Stimulated activated CD4-positive, alpha-beta T cell treated with anti-CD3 and anti-CD28 coated beads, Interleukin-1b, Interleukin-23, amount 100 ng/mL, for 1 hour (primary cell): ENCODE measurements around the gene ACBD6.

Experiments used
- DNase-seq, 2 donors: peaks; one replicate each; pipeline ENCODE4 v3.0.0-alpha.2; 2020; ENCODE audit warnings: low read depth in 2 of 2

ACBD6 gene

DNA sequence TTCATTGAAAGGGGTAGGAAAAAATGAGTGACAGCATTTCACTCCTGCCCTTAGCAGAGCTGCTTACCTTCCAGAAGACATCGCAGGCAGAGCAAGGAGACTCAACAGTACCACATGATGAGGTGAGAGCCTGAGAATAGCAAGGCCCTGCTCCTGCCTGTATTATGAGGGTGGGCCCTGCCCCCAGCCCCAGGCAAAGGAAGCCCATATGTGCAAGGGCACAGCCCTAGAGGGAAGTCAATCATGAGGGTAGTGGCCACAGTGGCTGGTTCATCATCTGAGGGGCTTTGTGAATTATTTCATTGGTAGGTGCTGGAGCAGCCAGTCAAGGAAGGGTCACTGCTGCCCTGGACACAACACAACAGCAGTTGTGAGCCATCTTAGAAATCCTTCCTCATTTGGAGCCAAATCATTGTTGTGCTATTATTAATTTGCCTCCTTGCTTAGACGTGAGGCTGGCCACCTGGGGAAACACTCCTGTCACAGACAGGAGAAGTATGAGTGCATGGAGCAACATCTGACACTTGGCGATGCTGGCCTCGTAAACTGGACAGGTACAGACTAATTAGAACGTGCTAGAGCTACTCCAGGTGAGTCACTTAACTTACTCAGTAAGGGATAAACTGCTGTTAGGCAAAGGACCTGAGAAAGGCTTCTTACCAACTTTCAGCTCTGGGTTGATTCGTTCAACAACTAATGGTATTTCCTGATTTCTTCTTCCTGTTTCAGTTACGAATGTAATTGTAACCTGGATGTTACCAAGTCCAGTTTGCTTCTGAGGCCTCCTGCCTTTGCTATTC, 22.7 kb upstream of the ACBD6 start:
- no peak for DNase-seq

DNA sequence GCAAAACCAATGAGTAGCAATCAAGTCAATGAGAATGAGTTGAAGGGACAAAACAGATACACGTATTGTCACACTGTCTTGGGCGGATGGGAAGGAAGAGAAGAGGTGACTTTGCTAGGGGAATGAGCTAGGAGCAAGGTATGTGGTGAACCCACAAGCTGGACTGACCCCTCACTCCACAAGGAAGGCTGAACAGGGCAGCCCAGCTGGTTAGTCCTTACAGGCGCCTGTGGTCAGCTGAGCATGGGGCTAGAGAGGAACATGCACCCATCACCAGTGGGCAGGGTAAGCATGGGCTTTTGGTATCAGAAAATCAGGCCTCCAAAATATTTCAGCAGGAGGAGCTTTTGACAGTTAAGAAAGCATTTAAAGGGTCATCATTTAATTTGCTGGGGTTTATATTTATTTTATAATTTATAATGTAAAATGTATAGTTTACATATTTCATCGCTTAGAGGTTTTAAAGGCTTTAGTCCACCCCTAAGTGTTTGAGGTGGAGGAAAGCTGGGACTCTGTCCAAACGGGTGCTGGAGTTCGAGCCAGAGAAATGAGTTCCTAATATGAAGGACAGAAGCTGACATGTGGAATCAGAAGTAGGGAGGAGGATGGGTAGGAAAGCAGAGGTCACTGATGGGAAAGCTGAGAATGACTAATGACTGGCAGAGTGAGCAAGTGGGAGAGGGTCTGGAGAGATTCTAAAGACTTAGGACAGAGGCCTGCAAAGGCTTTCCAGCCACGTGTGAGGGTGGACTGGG, 22.0 kb upstream of the ACBD6 start:
- DNase-seq = no peak

DNA sequence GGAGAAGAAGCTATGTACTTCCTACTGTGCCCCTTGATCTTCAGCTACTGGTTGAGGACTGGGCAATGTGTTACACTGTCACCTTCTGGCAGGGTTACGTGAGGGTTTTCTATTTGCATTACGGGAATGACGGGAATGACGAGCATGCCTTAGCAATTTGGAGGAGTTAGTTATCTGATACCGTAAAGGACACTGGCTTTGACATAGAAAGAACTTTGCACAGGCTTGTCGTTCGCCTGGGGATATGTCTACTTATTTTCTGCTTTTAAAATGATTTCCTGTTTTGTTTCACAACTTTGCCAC, 19.8 kb upstream of the ACBD6 start:
- no peak for DNase-seq

DNA sequence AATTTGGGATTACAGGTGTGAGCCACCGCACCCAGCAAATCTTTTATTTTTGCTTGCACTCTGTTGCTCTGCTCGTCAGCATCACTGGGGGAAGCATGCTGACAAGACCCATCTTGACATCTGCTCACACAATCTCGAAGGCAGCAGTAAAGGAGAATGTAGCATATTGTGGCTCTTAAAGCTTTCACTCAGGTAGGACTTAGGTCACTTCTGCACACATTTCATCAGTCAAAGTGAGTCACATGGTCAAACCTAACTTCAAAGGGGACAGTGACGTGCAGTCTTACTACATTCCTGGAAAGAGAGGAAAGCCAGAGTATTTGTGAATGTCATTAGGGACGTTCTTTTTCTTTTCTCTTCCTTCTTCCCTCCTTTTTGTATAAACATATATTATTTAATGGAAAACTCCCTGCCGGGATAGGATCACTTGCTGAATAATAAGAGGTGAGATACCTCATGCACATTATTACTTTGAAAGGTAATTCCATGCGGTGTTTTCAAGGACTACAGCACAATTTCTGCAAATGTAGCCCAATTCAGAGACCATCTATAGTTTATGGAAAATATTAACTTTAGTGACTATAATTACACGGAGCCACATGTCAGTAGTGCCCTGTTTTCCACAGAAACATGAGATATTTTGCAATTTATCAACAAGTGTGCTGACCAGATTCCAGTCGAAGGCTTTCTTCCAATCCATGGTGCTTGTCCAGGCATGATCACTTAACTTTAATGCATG, 19.3 kb upstream of the ACBD6 start:
- no peak for DNase-seq

DNA sequence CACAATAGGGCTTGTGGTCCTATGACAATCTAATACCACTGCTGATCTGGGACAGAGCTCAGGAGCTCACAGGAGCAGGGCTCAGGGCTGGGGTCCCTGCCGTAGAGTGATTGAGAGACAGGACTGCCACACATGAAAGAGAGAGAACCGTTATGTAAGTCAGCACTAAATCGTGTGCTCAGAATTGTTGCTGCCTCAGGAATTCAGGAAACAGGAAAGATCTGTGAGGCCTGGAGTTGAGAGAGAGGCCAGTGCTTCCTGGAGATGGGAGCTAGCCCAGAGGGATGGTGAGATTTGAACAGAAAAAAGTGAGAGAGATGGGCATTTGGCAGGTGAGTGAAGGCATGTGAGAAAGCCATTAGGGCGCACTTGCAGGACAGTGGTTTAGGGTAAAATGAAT, 17.5 kb upstream of the ACBD6 start:
- DNase-seq = no peak

DNA sequence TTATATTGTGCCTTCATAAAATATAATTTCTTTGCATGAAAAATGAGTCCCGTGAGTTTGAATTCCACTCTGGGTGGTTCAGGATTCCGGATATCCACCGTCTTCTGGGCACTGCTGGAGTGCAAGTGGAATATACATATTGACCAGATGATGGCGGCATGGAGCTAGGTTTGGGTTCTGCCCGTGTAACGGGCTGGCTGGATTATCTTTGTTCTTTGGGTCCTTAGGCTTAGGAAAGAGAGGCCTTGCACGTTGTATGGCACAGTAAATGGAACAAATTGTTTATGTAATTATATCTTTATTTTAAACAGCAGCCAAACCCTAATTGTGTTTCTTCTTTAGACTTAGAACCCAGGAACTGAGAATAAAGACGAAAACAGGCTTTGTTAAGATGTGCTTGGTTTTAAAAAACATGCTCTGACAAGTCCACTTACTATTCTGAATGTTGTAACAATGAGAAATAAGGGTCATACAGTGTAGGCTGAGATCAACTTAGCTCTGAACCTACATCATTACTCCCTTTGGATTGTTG, 13.5 kb upstream of the ACBD6 start:
- peak; percentile 18 to 21 for DNase-seq

DNA sequence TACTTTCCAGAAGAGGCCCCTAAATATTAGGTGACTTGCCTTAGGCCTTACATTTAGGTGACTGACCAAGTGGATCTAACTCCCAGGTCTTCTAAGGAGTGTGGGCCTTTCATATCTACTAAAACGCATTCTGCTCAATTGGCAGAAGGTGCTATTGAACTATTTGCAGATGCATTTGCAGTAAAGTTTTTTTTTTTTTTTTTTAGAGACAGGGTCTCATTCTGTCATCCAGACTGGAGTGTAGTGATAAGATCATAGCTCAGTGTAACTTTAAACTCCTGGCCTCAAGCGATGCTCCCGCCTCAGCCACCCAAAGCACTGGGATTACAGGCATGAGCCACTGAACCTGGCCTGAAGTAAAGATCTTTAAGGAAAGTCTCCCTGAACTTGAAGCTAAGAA, 13.0 kb upstream of the ACBD6 start:
- no peak for DNase-seq

DNA sequence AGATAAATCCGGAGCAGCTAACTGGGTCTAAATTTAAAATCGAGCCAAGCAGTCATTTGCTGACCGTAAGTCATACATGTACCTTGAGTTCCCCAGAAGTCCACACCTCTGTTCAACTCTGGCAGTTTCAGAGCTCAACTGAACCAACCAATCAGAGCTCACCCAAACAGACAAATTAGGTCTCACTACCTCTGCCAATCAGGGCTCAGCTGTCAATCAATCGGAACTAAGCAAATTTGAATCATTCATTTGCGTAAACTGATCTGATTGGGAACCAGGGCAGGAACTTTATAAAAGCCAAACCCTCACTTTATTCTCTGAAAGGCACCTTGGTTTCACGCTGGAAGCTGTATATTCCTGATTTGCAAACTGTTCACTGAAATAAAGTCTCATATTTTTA, 11.2 kb upstream of the ACBD6 start:
- no peak for DNase-seq

DNA sequence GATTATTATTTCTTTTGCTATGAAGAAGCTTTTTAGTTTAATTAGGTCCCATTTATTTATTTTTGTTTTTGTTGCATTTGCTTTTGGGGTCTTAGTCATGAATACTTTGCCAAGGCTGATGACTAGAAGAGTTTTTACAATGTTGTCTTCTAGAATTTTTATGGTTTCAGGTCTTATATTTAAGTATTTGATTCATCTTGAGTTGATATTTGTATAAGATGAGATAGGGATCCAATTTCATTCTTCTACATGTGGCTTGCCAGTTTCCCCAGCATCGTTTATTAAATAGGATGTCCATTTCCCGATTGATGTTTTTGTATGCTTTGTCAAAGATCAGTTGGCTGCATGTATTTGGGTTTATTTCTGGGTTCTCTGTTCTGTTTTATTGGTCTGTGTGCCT, 8.5 kb upstream of the ACBD6 start:
- DNase-seq = no peak

DNA sequence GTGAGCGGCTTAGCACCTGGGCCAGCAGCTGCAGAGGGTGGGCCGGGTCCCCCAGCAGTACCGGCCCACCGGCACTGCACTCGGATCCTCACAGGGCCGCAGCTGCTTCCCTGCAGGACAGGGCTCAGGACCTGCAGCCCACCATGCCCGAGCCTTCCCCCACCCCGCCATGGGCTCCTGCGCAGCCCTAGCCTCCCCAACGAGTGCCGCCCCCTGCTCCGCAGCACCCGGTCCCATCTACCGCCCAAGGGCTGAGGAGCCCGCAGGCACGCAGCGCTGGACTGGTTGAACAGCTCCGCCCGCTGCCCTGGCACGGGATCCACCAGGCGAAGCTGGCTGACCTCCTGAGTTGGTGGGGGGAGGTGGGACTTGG, 6.3 kb upstream of the ACBD6 start:
- DNase-seq = no peak

DNA sequence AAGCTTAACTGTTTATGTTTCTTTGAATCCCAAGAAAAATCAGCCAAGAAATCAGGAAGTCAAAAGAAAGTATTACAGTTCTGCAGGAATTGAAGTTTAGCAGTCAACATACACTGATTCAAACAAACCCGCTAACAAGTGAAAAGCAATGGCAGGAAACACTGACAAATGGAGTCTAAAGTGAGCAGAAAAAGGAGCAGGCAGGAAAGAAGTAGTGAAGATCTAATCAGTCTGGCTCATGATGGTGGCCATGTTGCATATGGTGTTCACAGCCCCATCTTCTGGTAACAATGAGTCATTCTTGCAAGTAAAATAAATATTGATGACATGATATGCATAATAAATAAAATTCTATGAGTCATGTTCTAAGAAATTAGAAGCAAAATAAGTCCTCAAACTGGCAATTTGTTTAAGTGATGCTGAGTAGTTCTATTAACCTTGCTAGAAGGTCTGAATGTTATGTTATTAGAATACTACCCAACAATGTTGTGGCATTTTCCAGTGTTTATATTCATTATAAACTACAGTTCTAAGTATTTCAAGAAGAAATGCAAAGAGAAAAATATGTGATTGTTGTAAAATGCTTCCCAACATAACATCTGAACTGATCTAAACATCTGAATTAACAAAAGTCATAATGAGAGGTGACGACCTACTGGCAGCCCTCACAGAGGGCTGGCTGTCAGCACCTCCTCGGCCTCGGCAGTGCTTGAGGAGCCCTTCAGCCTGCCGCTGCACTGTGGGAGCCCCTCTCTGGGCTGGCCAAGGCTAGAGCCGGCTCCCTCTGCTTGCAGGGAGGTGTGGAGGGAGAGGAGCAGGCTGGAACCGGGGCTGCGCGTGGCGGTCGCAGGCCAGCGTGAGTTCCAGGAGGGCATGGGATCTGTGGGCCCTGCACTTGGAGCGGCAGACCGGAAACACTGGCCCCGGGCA, 5.7 kb upstream of the ACBD6 start:
- no peak for DNase-seq

DNA sequence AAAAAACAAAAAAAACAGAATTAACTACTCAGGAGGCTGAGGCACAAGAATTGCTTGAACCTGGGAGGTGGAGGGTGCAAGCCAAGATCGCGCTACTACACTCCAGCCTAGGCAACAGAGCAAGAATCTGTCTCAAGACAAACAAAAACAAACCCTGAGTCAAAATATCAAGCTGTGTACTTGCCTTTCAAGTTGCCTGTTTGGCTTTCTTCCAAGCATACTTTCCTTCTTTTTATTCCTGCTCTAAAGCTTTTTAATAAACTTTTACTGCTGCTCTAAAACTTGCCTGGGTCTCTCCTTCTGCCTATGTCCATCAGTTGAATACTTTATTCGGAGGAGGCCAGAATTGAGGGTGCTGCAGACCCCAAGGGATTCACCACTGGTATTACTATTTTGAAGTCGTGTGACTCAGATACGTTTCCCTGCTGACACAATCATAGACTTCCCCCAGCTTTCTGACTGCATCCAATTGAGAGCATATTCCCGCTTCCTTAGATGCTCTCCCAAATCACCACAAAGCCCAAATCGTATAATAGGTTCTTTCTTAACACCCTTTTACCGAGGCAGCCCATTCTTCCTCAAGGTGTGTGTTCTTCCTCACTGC, 3.5 kb upstream of the ACBD6 start:
- no peak for DNase-seq

DNA sequence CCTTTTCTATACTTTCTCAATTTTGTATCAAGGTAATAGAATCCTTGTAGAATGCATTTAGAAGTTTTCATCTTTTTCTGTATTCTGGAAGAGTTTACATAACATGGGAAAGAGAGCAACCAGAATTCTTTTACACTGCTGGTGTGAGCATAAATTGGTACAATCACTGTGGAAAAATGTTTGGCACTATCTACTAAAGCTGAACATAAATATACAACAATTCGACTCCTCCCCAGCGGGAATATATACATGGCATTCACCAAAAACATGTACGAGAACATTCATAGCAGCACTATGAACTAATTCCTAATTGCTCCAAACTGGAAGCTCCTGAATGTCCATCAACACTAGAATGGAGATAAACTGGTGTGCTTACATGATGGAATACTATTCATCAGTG, 1.8 kb upstream of the ACBD6 start:
- no peak for DNase-seq

DNA sequence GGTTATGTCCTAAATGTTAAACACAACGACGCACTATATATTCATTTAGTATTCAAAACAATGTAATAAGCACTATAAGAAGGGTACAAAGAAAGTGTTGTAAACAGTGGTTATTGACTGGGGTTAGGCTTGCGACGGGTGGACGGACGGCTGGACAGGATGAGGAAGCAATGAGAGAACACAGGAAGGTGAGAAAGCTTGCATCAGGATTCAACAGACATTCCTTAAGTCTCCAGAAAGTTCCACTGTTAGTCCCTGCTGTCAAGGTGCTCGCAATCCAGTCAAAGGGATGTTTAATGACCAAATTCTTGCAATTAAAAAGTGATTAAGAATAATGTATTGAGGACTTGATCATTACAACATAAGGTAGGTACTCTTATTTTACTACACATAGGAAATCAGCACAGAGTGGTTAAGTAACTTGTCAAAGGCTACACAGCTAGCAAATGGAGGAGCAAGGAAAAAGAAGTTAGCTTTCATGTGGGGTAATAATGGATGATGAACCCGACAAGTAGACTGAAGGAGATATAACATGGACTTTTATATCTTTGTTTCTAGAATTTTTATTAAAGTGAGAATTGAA, 994 bp upstream of the ACBD6 start:
- no peak for DNase-seq

DNA sequence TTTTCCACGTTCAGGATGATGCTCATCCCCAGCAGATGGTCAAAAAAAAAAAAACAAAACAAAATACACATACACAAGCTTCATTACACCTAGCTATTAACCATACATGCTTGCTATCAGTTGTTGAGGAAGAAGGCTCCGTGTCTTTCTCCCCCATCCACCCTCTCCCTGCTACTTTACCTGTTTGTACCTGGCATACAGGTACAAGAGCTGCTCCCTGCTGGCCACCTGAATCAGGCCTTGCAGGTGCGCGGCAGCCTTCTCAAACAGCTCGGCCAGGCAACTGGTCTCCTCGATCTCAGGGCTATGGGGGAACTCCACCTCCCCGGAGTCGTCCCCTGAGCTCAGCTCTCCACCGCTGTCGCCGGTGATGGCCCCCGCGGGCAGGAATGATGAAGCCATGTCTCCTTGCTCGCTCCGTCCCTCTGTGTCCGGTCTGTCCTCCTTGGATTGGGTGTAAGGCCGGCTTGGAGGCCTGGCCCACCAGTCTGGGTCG, 464 bp downstream of the ACBD6 start:
- no peak for DNase-seq

DNA sequence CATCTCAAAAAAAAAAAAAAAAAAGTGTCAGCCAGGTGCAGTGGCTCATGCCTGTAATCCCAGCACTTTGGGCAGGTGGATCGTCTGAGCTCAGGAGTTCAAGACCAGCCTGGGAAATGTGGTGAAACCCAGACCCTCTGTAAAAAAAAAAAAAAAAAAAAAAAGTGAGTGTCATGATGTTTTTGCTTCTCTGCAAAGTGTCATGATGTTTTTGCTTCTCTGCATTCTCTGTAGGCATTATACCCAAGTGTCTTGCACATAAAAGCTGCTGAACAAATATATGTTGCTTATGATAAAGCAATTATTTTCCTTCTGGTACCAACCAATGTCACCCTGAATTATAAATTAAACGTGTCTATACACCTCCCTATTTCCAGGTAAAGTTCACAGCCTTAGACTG, 1.7 kb downstream of the ACBD6 start:
- DNase-seq = no peak

DNA sequence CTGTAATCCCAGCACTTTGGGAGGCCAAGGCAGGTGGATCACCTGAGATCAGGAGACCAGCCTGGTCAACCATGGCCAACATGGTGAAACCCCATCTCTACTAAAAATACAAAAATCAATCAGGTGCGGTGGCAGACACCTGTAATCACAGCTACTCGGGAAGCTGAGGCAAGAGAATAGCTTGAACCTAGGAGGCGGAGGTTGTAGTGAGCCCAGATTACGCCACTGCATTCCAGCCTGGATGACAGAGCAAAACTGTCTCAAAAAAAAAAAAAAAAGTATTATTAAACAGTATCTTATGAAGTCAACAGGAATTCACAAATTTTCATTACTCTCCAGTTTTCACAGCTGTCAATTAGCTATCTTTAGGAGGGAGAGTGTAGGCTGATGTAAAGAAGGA, 3.8 kb downstream of the ACBD6 start:
- DNase-seq = no peak

DNA sequence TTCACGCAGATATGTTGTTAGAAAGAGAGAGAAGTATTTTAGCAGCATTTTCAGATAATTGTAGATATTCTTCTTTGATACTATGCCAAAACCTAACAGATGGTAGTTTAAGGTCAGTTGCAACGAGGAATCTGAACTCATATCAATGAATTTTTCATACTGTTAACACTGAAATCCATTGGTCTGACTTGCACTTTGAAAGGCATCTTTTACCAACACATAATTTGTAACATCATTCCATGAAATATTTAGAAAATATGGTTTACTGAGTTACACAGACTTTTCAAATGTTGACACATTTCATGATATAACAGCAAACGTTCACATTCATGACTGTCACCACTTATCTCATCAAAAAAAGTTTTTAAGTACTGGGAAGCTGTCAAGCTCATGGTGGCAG, 4.6 kb downstream of the ACBD6 start:
- no peak for DNase-seq

DNA sequence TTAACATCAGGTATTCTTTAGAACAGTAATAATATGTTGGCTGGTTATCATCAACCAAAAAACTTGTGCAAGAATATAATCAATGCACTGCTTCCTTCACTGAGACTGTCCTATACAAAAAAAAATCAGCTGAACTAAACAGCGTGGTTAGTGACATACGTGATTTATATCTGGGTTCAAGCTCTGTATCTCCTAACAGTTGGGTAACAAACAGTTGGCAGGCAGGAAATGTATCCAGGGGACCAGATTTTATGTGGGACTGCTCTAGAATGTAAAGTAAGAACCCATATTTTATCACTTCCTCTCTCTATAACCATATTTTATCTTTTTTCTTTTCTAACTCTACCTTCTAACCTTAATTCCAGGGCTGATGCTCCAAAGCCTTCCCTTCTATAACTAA, 8.0 kb downstream of the ACBD6 start:
- DNase-seq = no peak

DNA sequence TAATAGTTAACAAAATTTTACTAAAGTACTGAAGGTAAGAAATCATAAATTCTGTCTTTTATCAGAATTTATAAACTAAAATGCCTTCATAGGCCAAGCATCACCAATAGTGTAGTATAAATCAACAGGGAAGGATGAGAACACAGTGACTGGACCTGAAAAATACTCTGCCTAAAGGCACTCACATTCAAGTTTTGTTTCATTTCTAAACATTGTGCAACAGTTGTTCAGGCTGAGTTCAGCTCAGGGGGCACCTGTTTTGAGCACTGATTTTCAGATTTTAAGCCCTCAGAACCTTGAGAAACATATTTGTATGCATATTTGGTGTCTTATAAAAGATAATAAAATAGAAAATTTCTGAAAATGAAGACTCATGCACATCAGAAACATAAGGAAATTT, 12.4 kb downstream of the ACBD6 start:
- no peak for DNase-seq

DNA sequence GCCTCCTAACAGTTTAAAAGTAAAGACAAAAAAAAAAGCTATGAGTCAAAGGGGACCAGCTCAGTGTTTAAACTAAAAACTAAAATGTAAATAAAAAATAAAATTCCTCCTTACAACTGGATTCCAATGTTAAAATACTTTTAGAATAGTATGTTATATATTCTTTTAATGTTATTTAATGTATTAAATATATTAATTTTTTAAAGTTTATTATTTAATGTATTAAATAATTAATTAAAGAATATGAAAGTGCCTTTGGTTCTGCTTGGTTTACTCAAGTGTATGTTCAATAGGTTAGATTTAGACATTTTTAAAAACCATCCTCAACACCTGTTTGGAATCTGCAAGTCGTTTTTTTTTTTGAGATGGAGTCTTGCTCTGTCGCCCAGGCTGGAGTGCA, 13.1 kb downstream of the ACBD6 start:
- DNase-seq = no peak
